Measurements from ENCODE around the gene USP20. TPM values are rescaled to one million over a fixed set of nuclear protein-coding genes. Genes with fewer than 3 reads are reported as not detected.
"Not testable (repeated sequence)": the region's sequence is repeated elsewhere in the genome, so short reads cannot be mapped to it uniquely, and the experiment has no call there.

The USP20 gene
- total RNA-seq (2021; fragmentation: NEBNext Ultra II Directional; extraction: Animal tissue kit (Norgen Biotek cat#: 25700)), result 10 to 100 TPM; 24.1 to 35.4 (median 26.2) TPM
- long read RNA-seq, partial matches to known transcripts, result 4 of 13 reads
- long read RNA-seq, other reads (novel, unspliced or antisense), result 9 of 13 reads

DNA sequence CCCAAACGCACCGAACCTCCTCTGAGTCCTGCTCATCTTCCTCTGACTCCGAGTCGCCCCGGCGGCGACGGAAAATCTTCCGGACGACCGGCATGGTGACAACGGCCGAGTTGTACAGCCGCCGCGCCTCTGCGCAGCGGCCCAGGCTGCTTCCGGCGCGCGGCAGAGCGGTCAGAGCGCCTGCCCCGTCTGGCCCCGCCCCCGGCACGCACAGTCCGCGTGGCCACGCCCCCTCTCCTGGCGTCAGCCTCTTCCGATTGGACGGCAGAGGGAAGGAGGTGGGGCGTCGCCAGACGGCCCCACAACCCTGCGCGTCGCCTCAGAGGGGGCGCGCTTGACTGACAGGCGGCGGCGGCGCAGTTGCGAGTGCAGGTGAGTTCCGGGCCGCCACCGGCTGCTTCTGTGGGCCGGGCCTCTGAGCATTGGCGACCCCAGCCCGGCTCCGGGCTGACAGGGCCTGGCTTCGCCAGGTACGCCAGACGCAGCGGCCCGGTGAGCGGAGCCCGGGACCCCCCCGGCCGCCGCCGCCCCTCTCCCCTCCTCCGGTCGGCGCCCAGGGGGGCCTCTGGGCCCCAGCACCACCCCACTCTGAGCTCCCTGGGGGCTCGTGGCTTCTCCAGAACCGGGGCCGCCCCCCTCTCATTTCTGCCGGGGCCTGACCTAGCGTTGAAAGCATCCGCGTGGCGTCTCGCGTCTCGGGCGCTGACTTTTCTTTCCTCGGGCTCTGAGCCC, at the start of gene USP20, which contains the start of gene C9orf78:
Gene USP20, plus strand, starts transcription at position 331 of the 732 bp plus-strand sequence. CDS start 17,098 bp downstream, outside the sequence.
Gene C9orf78, minus strand, starts transcription at position 148 of the 732 bp plus-strand sequence. Its CDS starts 54 bp downstream, at position 94.
- peak within 1 kb of the TSS; percentile 99 for H3K4me3 Mint-ChIP-seq
- peak; percentile 88 for DNase-seq
- peaks cover 4% of the 10 kb centered on the region for H3K27me3 Mint-ChIP-seq (ENCODE audit: insufficient read depth)
- TF ChIP-seq, protein P1, sequence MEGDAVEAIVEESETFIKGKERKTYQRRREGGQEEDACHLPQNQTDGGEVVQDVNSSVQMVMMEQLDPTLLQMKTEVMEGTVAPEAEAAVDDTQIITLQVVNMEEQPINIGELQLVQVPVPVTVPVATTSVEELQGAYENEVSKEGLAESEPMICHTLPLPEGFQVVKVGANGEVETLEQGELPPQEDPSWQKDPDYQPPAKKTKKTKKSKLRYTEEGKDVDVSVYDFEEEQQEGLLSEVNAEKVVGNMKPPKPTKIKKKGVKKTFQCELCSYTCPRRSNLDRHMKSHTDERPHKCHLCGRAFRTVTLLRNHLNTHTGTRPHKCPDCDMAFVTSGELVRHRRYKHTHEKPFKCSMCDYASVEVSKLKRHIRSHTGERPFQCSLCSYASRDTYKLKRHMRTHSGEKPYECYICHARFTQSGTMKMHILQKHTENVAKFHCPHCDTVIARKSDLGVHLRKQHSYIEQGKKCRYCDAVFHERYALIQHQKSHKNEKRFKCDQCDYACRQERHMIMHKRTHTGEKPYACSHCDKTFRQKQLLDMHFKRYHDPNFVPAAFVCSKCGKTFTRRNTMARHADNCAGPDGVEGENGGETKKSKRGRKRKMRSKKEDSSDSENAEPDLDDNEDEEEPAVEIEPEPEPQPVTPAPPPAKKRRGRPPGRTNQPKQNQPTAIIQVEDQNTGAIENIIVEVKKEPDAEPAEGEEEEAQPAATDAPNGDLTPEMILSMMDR (IDR thresholded peaks at IDR 0.05), result peak; percentile 29; the same call in 1 of the 2 replicates
- H3K36me3 Mint-ChIP-seq (ENCODE audit: low read depth), result peaks cover 15% of the 10 kb centered on the region
- H3K27ac Mint-ChIP-seq, result peak within 1 kb of the TSS; percentile 96
- no peaks in the 10 kb centered on the region for H3K9me3 Mint-ChIP-seq
- peaks cover 55% of the 10 kb centered on the region for H3K4me1 Mint-ChIP-seq (ENCODE audit: low read depth)

DNA sequence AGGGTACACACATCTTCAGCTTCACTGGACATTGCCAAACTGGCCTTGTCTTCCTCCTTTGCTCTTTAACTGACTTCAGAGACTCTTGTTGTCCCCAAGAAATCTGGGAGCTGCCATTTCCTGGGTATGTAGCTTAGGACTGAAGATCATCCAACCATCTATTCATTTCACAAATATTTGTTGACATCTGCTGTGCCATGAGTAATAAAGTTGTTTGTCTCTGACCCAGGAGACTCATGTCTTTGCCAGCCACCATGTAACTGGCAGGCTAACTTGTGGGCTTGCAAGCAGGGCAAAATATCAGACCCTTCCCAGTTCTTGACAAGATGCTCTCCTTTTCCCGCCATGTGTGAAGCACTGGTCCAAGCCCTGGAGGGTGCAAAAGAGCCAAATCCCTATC, 49.4 kb upstream of the USP20 start:
- H3K27me3 Mint-ChIP-seq (ENCODE audit: insufficient read depth), result peaks cover 14% of the 10 kb centered on the region
- no peak overlapping the region for H3K27ac Mint-ChIP-seq
- H3K9me3 Mint-ChIP-seq, result no peaks in the 10 kb centered on the region
- H3K4me3 Mint-ChIP-seq, result no peak overlapping the region
- H3K36me3 Mint-ChIP-seq (ENCODE audit: low read depth), result no peaks in the 10 kb centered on the region
- TF ChIP-seq, protein P1 (IDR thresholded peaks at IDR 0.05), result no peak
- peaks cover 31% of the 10 kb centered on the region for H3K4me1 Mint-ChIP-seq (ENCODE audit: low read depth)
- DNase-seq, result peak; percentile 11

DNA sequence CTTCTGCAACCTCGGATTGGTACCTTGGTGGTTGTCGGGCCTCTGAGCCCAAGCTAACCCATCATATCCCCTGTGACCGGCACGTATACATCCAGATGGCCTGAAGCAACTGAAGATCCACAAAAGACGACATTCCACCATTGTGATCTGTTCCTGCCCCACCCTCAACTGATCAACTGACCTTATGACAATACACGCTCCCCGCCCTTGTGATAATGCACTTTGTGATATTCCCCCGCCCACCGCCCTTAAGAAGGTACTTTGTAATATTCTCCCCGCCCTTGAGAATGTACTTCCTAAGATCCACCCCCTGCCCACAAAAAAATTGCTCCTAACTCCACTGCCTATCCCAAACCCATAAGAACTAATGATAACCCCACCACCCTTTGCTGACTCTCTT, 48.8 kb upstream of the USP20 start:
- H3K27ac Mint-ChIP-seq, result no peak overlapping the region
- peaks cover 14% of the 10 kb centered on the region for H3K27me3 Mint-ChIP-seq (ENCODE audit: insufficient read depth)
- no peak for DNase-seq
- H3K36me3 Mint-ChIP-seq (ENCODE audit: low read depth), result no peaks in the 10 kb centered on the region
- TF ChIP-seq, protein P1 (IDR thresholded peaks at IDR 0.05), result no peak
- H3K9me3 Mint-ChIP-seq, result no peaks in the 10 kb centered on the region
- H3K4me1 Mint-ChIP-seq (ENCODE audit: low read depth), result peaks cover 31% of the 10 kb centered on the region
- H3K4me3 Mint-ChIP-seq, result no peak overlapping the region

DNA sequence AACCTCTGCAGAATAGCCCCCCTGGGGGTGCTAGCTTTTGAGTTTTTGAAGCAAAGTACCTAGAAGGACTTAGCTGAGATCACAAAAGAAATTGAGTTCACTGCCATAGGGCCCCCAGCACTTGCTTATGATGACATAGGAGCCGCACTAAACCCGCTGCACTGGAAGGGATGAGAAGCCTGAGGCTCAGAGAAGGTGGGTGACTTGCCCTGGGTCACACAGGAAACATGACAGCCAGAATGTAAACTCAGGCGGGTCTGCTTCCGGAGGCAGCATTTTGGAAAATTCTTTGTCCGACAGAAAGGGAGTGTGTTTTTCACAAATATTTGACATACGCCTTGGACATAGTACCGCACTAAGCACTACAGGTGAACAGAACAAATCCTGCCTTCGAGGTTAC, 40.7 kb upstream of the USP20 start:
- no peak for DNase-seq
- Mint-ChIP-seq H3K27ac (no peak overlapping the region), H3K36me3 (ENCODE audit: low read depth) (no peaks in the 10 kb centered on the region), H3K4me3 (no peak overlapping the region), H3K27me3 (ENCODE audit: insufficient read depth) (peaks cover 38% of the 10 kb centered on the region), H3K9me3 (no peaks in the 10 kb centered on the region), H3K4me1 (ENCODE audit: low read depth) (0 out of 2 replicates have a peak, but pooled peaks cover 4% of the 10 kb centered on the region)
- TF ChIP-seq, protein P1 (IDR thresholded peaks at IDR 0.05), result no peak

DNA sequence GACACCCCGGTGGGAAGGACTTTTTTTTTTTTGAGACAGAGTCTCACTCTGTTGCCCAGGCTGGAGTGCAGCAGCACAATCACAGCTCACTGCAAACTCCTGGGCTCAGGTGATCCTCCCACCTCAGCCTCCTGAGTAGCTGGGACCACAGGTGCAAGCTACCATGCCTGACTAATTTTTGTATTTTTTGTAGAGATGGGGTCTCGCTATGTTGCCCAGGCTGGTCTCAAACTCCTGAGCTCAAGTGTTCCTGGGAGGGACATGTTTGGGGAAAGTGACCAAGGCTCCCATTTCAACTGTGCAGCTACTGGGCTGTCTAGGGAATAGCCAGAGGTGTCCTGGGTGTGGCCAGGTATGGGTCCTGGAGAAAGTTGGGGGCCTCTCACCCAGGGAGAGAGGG, 39.2 kb upstream of the USP20 start:
- not testable (repeated sequence) for DNase-seq; H3K36me3 Mint-ChIP-seq (ENCODE audit: low read depth); H3K4me3 Mint-ChIP-seq; H3K4me1 Mint-ChIP-seq (ENCODE audit: low read depth); H3K9me3 Mint-ChIP-seq; H3K27ac Mint-ChIP-seq
- H3K27me3 Mint-ChIP-seq (ENCODE audit: insufficient read depth), result peaks cover 36% of the 10 kb centered on the region

DNA sequence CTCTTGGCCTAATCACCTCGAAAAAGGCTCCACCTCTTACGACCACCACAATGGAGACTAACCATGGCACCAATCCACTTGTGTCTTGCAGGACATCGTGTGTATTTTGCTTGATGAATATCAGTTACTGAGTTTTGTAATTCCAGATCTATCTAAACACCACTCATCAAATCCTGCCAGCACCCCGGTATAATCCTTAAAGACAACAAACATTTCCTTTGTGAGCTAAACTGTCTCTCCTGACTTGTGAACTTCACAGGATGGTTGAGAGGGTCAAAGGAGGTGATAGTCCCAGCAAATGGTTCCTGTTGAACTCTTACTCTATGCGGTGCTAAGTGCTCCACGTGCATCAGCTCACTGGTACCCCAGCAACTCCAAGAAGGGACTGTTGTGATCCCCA, 36.3 kb upstream of the USP20 start:
- Mint-ChIP-seq H3K9me3 (no peaks in the 10 kb centered on the region), H3K36me3 (ENCODE audit: low read depth) (no peaks in the 10 kb centered on the region), H3K27me3 (ENCODE audit: insufficient read depth) (peaks cover 27% of the 10 kb centered on the region), H3K27ac (no peak overlapping the region), H3K4me3 (no peak overlapping the region), H3K4me1 (ENCODE audit: low read depth) (peaks cover 3% of the 10 kb centered on the region)
- TF ChIP-seq, protein P1 (IDR thresholded peaks at IDR 0.05), result no peak
- no peak for DNase-seq

All from HFFc6 (cell line).